HFF-Myc (cell line): ENCODE data around the gene DNAJC13.

Experiments used
- DNase-seq: peaks from one replicate; pipeline ENCODE4 v3.0.0-alpha.2; 2011; ENCODE audit warnings: low read depth; ENCODE audit errors: extremely low read depth
- H3K4me3 ChIP-seq: replicated peaks from 2 replicates; pipeline ENCODE4 v1.5.1; 2011; ENCODE audit warnings: low read depth, mild to moderate bottlenecking, control low read depth, low read length
- TF ChIP-seq, protein P1 (sequence below): IDR thresholded peaks from 2 replicates; pipeline ENCODE4 v1.5.1; 2012; ENCODE audit warnings: mild to moderate bottlenecking, low read depth, low read length, control low read depth; ENCODE audit errors: missing control alignments

Gene DNAJC13

GRCh38 chr3:132405609-132406299 lies 11.5 kb upstream of the DNAJC13 start:
- no peak overlapping the region for H3K4me3 ChIP-seq
- no peak for DNase-seq
- TF ChIP-seq, protein P1, sequence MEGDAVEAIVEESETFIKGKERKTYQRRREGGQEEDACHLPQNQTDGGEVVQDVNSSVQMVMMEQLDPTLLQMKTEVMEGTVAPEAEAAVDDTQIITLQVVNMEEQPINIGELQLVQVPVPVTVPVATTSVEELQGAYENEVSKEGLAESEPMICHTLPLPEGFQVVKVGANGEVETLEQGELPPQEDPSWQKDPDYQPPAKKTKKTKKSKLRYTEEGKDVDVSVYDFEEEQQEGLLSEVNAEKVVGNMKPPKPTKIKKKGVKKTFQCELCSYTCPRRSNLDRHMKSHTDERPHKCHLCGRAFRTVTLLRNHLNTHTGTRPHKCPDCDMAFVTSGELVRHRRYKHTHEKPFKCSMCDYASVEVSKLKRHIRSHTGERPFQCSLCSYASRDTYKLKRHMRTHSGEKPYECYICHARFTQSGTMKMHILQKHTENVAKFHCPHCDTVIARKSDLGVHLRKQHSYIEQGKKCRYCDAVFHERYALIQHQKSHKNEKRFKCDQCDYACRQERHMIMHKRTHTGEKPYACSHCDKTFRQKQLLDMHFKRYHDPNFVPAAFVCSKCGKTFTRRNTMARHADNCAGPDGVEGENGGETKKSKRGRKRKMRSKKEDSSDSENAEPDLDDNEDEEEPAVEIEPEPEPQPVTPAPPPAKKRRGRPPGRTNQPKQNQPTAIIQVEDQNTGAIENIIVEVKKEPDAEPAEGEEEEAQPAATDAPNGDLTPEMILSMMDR, result no peak

- DNase-seq, result no peak
- TF ChIP-seq, protein P1, result no peak
- no peak overlapping the region for H3K4me3 ChIP-seq
Observed at GRCh38 chr3:132406587-132406986, 10.7 kb upstream of the DNAJC13 start.

- H3K4me3 ChIP-seq, result no peak overlapping the region
- no peak for DNase-seq
- TF ChIP-seq, protein P1, result no peak
Observed at GRCh38 chr3:132407025-132407424, 10.3 kb upstream of the DNAJC13 start.

GRCh38 chr3:132414841-132415240 lies 2.5 kb upstream of the DNAJC13 start:
- TF ChIP-seq, protein P1, result no peak
- no peak for DNase-seq

GRCh38 chr3:132416161-132416560 lies 1.1 kb upstream of the DNAJC13 start:
- H3K4me3 ChIP-seq, result no peak overlapping the region
- DNase-seq, result no peak
- TF ChIP-seq, protein P1, result no peak

More at GRCh38 chr3:132414841-132415240, 2.5 kb upstream of the DNAJC13 start:
- H3K4me3 ChIP-seq, result no peak overlapping the region

GRCh38 chr3:132417695-132418411 lies 551 bp downstream of the DNAJC13 start:
- TF ChIP-seq, protein P1, result no peak
- H3K4me3 ChIP-seq, result peak overlapping the region; percentile 96
- peak; percentile 66 for DNase-seq

DNA sequence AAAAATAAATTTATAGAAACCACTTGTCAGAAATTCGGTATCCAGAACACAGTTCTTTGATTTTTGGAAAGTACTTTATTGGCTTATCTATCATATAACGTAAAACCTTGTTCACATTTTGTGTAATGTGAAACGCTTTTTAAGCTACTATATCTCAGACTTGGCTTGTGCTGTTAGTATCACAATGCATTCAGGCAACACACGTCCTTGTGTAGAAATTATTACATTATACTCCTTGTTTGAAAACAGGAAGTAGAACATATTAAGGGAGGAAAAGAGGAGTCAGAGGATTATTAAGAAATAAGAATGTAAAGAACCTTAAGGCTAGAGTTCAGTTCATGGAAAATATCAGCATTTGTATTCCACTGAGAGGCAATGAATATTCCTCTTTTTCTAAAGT lies 1.6 kb downstream of the DNAJC13 start:
- TF ChIP-seq, protein P1, result no peak
- DNase-seq, result no peak
- peak overlapping the region; percentile 96 for H3K4me3 ChIP-seq
